Trophoblast cell (in vitro differentiated cells and primary cell): ENCODE data around the gene ANO10.

Experiments
- DNase-seq, 2 donors: peaks; one replicate each; pipeline ENCODE4 v3.0.0-alpha.2; 2016
- H2AFZ ChIP-seq: 2 replicates; pipeline ENCODE4 v1.6.1; 2013; ENCODE audit warnings: low read length, moderate library complexity, mild to moderate bottlenecking; ENCODE audit not compliant: insufficient read depth, poor library complexity
- H2AK5ac ChIP-seq: 2 replicates; pipeline ENCODE4 v1.6.1; 2013; ENCODE audit warnings: mild to moderate bottlenecking, low read length
- H2BK120ac ChIP-seq: 2 replicates; pipeline ENCODE4 v1.6.1; 2013; ENCODE audit warnings: low read length, mild to moderate bottlenecking, moderate library complexity; ENCODE audit not compliant: insufficient read depth, poor library complexity
- H2BK12ac ChIP-seq: 2 replicates; pipeline ENCODE4 v1.6.1; 2013; ENCODE audit warnings: mild to moderate bottlenecking, low read length, moderate library complexity
- H2BK5ac ChIP-seq: 2 replicates; pipeline ENCODE4 v1.6.1; 2013; ENCODE audit warnings: low read length, low read depth, moderate library complexity, mild to moderate bottlenecking; ENCODE audit not compliant: poor library complexity
- H3K14ac ChIP-seq: 2 replicates; pipeline ENCODE4 v1.6.1; 2013; ENCODE audit warnings: mild to moderate bottlenecking, low read length
- H3K18ac ChIP-seq: 2 replicates; pipeline ENCODE4 v1.6.1; 2013; ENCODE audit warnings: mild to moderate bottlenecking, low read length
- H3K23ac ChIP-seq: 2 replicates; pipeline ENCODE4 v1.6.1; 2013; ENCODE audit warnings: low read length
- H3K27ac ChIP-seq: 2 replicates; pipeline ENCODE4 v1.5.1; 2013; ENCODE audit warnings: low read depth, mild to moderate bottlenecking, inconsistent platforms, low read length, moderate library complexity
- H3K27me3 ChIP-seq: 2 replicates; pipeline ENCODE4 v1.6.1; 2013; ENCODE audit warnings: inconsistent platforms, mild to moderate bottlenecking, low read length, moderate library complexity; ENCODE audit not compliant: insufficient read depth
- H3K36me3 ChIP-seq, 2 experiments: 1 replicate in 1 of 2; 2 replicates in 1 of 2; pipeline ENCODE4 v1.6.1; 2013; ENCODE audit warnings: low read length in 2 of 2, mild to moderate bottlenecking in 2 of 2, moderate library complexity in 1 of 2; ENCODE audit not compliant: insufficient read depth in 2 of 2, control insufficient read depth in 1 of 2
- H3K4ac ChIP-seq: 2 replicates; pipeline ENCODE4 v1.6.1; 2013; ENCODE audit warnings: low read depth, mild to moderate bottlenecking, low read length, moderate library complexity
- H3K4me1 ChIP-seq, 2 experiments: 1 replicate in 1 of 2; 2 replicates in 1 of 2; pipeline ENCODE4 v1.6.1; 2013; ENCODE audit warnings: low read length in 2 of 2, mild to moderate bottlenecking in 2 of 2, moderate library complexity in 1 of 2; ENCODE audit not compliant: insufficient read depth in 2 of 2, control insufficient read depth in 1 of 2
- H3K4me2 ChIP-seq: 2 replicates; pipeline ENCODE4 v1.6.1; 2013; ENCODE audit warnings: inconsistent platforms, mild to moderate bottlenecking, low read length, moderate library complexity
- H3K4me3 ChIP-seq: 2 replicates; pipeline ENCODE4 v1.5.1; 2013; ENCODE audit warnings: mild to moderate bottlenecking, low read depth, low read length, inconsistent platforms
- H3K79me1 ChIP-seq: one replicate; pipeline ENCODE4 v1.6.1; 2013; ENCODE audit warnings: low read length
- H3K79me2 ChIP-seq: 2 replicates; pipeline ENCODE4 v1.6.1; 2013; ENCODE audit warnings: low read length, mild to moderate bottlenecking; ENCODE audit not compliant: control insufficient read depth, insufficient read depth, poor library complexity
- H3K9ac ChIP-seq: 2 replicates; pipeline ENCODE4 v1.6.1; 2013; ENCODE audit warnings: mild to moderate bottlenecking, low read length
- H3K9me3 ChIP-seq: 2 replicates; pipeline ENCODE4 v1.6.1; 2013; ENCODE audit warnings: low read depth, mild to moderate bottlenecking, control low read depth, inconsistent platforms, low read length; ENCODE audit not compliant: insufficient read depth
- H4K12ac ChIP-seq: 2 replicates; pipeline ENCODE4 v1.6.1; 2013; ENCODE audit warnings: low read depth, mild to moderate bottlenecking, low read length, moderate library complexity
- H4K8ac ChIP-seq: 2 replicates; pipeline ENCODE4 v1.6.1; 2013; ENCODE audit warnings: low read depth, mild to moderate bottlenecking, low read length, moderate library complexity
- H4K91ac ChIP-seq: one replicate; pipeline ENCODE4 v1.6.1; 2013; ENCODE audit warnings: low read depth, mild to moderate bottlenecking, low read length, moderate library complexity
- WGBS: extraction: QIAGEN DNeasy Blood & Tissue Kit; methylation state at CpG from one replicate; pipeline ENCODE4 v1.1.7; 2013; ENCODE audit warnings: missing lambda C conversion rate; ENCODE audit not compliant: insufficient read length, insufficient coverage; ENCODE audit errors: extremely low coverage; 5-methylcytosine and 5-hydroxymethylcytosine counted together

ANO10 gene

GRCh38 chr3:43389388-43390254, 232.2 kb downstream of the ANO10 start:
- Histone ChIP-seq H3K9ac (no peak overlapping the region), H3K18ac (no peak overlapping the region), H3K27me3 (no peaks in the 10 kb centered on the region), H3K9me3 (peaks cover 2% of the 10 kb centered on the region), H3K79me1 (no peaks in the 10 kb centered on the region), H3K36me3 (no peaks in the 10 kb centered on the region), H4K12ac (no peak overlapping the region), H3K14ac (no peak overlapping the region), H3K27ac (no peak overlapping the region), H2AFZ (no peak overlapping the region), H3K4me3 (no peak overlapping the region), H4K91ac (no peak overlapping the region), H2BK120ac (no peak overlapping the region), H3K4me1 (no peaks in the 10 kb centered on the region), H3K23ac (no peak overlapping the region), H3K4me2 (no peak overlapping the region), H4K8ac (no peak overlapping the region), H2AK5ac (no peak overlapping the region), H3K79me2 (no peaks in the 10 kb centered on the region), H2BK12ac (no peak overlapping the region), H2BK5ac (no peak overlapping the region), H3K4ac (no peak overlapping the region)
- DNase-seq: peak in 1 of 2 donors; percentile 13
- WGBS: no CpG with 5 or more reads among the region's 10 CpGs

- Histone ChIP-seq H2AK5ac (no peak overlapping the region), H3K36me3 (no peaks in the 10 kb centered on the region), H4K91ac (no peak overlapping the region), H3K9me3 (no peaks in the 10 kb centered on the region), H3K23ac (no peak overlapping the region), H4K12ac (no peak overlapping the region), H3K9ac (no peak overlapping the region), H3K14ac (no peak overlapping the region), H2BK12ac (no peak overlapping the region), H2BK5ac (no peak overlapping the region), H3K79me2 (no peaks in the 10 kb centered on the region), H3K27ac (no peak overlapping the region), H3K4me2 (no peak overlapping the region), H3K4me1 (no peaks in the 10 kb centered on the region), H2AFZ (no peak overlapping the region), H3K27me3 (no peaks in the 10 kb centered on the region), H2BK120ac (no peak overlapping the region), H4K8ac (no peak overlapping the region), H3K18ac (no peak overlapping the region), H3K79me1 (no peaks in the 10 kb centered on the region), H3K4me3 (no peak overlapping the region), H3K4ac (no peak overlapping the region)
- DNase-seq: no peak
These were observed 232.9 kb downstream of the ANO10 start for GRCh38 chr3:43388915-43389314.

GRCh38 chr3:43388175-43388574, 233.6 kb downstream of the ANO10 start:
- Histone ChIP-seq H3K36me3 (no peaks in the 10 kb centered on the region), H4K91ac (no peak overlapping the region), H2AFZ (no peak overlapping the region), H2AK5ac (no peak overlapping the region), H2BK120ac (no peak overlapping the region), H4K12ac (no peak overlapping the region), H3K9me3 (no peaks in the 10 kb centered on the region), H3K9ac (no peak overlapping the region), H3K4me1 (no peaks in the 10 kb centered on the region), H3K27ac (no peak overlapping the region), H2BK12ac (no peak overlapping the region), H3K4me2 (no peak overlapping the region), H3K4me3 (no peak overlapping the region), H3K14ac (no peak overlapping the region), H3K18ac (no peak overlapping the region), H3K4ac (no peak overlapping the region), H3K27me3 (no peaks in the 10 kb centered on the region), H3K79me2 (no peaks in the 10 kb centered on the region), H3K79me1 (no peaks in the 10 kb centered on the region), H2BK5ac (no peak overlapping the region), H4K8ac (no peak overlapping the region), H3K23ac (no peak overlapping the region)
- no peak for DNase-seq
- WGBS: no CpG with 5 or more reads among the region's 5 CpGs

- Histone ChIP-seq H3K9me3 (no peaks in the 10 kb centered on the region), H2AK5ac (no peak overlapping the region), H3K18ac (no peak overlapping the region), H2AFZ (no peak overlapping the region), H3K4me3 (no peak overlapping the region), H3K36me3 (no peaks in the 10 kb centered on the region), H3K23ac (no peak overlapping the region), H3K27ac (peak overlapping the region; percentile 57), H4K12ac (no peak overlapping the region), H2BK120ac (no peak overlapping the region), H3K27me3 (no peaks in the 10 kb centered on the region), H3K9ac (no peak overlapping the region), H3K4me1 (peaks cover 3 to 7% of the 10 kb centered on the region in 2 experiments), H3K14ac (no peak overlapping the region), H4K8ac (peak overlapping the region; percentile 80), H4K91ac (peak overlapping the region; percentile 76), H2BK12ac (no peak overlapping the region), H3K79me2 (no peaks in the 10 kb centered on the region), H3K79me1 (peaks cover 5% of the 10 kb centered on the region), H2BK5ac (peak overlapping the region; percentile 31), H3K4ac (peak overlapping the region; percentile 27), H3K4me2 (no peak overlapping the region)
- no peak for DNase-seq
- WGBS: no CpG with 5 or more reads among the region's 3 CpGs
These were observed 242.5 kb downstream of the ANO10 start for GRCh38 chr3:43379343-43379742.
